K562 (cell line): ENCODE data around the gene ALDH1A3. TPM values are rescaled to one million over a fixed set of nuclear protein-coding genes. Genes with fewer than 3 reads are reported as not detected.

Source experiments
- ATAC-seq: fragments of 200-7000 bp; cut with Tn5 transposase; 3 replicates; pipeline ENCODE4 v1.9.1; 2020; ENCODE audit warnings: moderate library complexity
- BruUV-seq: library from RNA; stranded (reverse); fragments of 400-500 nt; replicated peaks from 2 replicates; lab custom pipeline; 2021; lab: Mats Ljungman, UMichigan
- CTCF ChIA-PET: fragments of 300-600 bp; formaldehyde crosslinking; extraction: SDS; loops from one replicate; lab custom pipeline; 2021; ENCODE audit warnings: low intra/inter-chr PET ratio; lab: Yijun Ruan, JAX
- POLR2A ChIA-PET: fragments of 300-600, 350-650 bp; sonication (Branson Sonifier 250); formaldehyde crosslinking; extraction: SDS; loops from one replicate; lab custom pipeline; 2021; ENCODE audit warnings: antibody characterized with exemption, inconsistent platforms; lab: Yijun Ruan, JAX
- DNase-seq, 4 experiments: peaks; one replicate each; pipeline versions ENCODE4 v3.0.0 to v3.0.0-alpha.2; 2011 to 2018; ENCODE audit warnings: low spot score in 3 of 4, mixed read lengths in 3 of 4; ENCODE audit errors: extremely low read depth in 1 of 4
- FAIRE-seq: peaks from 2 replicates; lab custom pipeline; 2011; peaks lifted over from hg19 to GRCh38; lab: Jason Lieb, UNC
- H2AFZ ChIP-seq: 2 replicates; pipeline ENCODE4 v1.6.0; 2011; ENCODE audit warnings: low read depth, low read length, control low read depth, inconsistent platforms
- H3K27ac ChIP-seq: fragments of 200-600 bp; 3 replicates; pipeline ENCODE4 v1.8.0; 2011; ENCODE audit warnings: low read depth, mild to moderate bottlenecking, control low read depth, inconsistent platforms, low read length, moderate library complexity, mixed read lengths; ENCODE audit errors: extremely low read depth
- H3K27me3 ChIP-seq, 2 experiments: fragments of 300-600 bp in 1 of 2; 2 replicates in 1 of 2; 3 replicates in 1 of 2; pipeline versions ENCODE4 v1.6.0 to v1.8.0; 2011; ENCODE audit warnings: inconsistent platforms in 2 of 2, low read length in 2 of 2, mild to moderate bottlenecking in 1 of 2, mixed read lengths in 1 of 2, moderate library complexity in 1 of 2; ENCODE audit not compliant: control insufficient read depth in 2 of 2, insufficient read depth in 2 of 2
- H3K36me3 ChIP-seq: fragments of 300-600 bp; 3 replicates; pipeline ENCODE4 v1.8.0; 2011; ENCODE audit warnings: mild to moderate bottlenecking, low read length, inconsistent platforms; ENCODE audit not compliant: control insufficient read depth, insufficient read depth
- H3K4me1 ChIP-seq, 2 experiments: fragments of 200-600 bp in 1 of 2; replicated peaks in 1 of 2; 2 replicates in 1 of 2; 3 replicates in 1 of 2; pipeline versions ENCODE4 v1.5.1 to v1.8.0; 2011; ENCODE audit warnings: inconsistent platforms in 2 of 2, low read length in 2 of 2, mild to moderate bottlenecking in 1 of 2, mixed read lengths in 1 of 2, moderate library complexity in 1 of 2; ENCODE audit not compliant: control insufficient read depth in 2 of 2, insufficient read depth in 2 of 2
- H3K4me2 ChIP-seq: 2 replicates; pipeline ENCODE4 v1.6.1; 2011; ENCODE audit warnings: low read length, control low read depth, inconsistent platforms, mixed read lengths; ENCODE audit not compliant: insufficient read depth
- H3K4me3 ChIP-seq: fragments of 200-600 bp; sonication (generic), shearing (Covaris generic); 2 replicates; pipeline ENCODE4 v1.5.1; 2016; ENCODE audit warnings: control low read depth, inconsistent platforms
- H3K79me2 ChIP-seq: fragments of 200-600 bp; 3 replicates; pipeline ENCODE4 v1.8.0; 2011; ENCODE audit warnings: low read length, inconsistent platforms; ENCODE audit not compliant: control insufficient read depth, insufficient read depth
- H3K9ac ChIP-seq, 2 experiments: 2 replicates each; pipeline versions ENCODE4 v1.6.0 to v1.6.1; 2011; ENCODE audit warnings: low read depth in 2 of 2, low read length in 2 of 2, control low read depth in 1 of 2, inconsistent platforms in 1 of 2, mild to moderate bottlenecking in 1 of 2, mixed read lengths in 1 of 2; ENCODE audit not compliant: insufficient read depth in 1 of 2
- H3K9me1 ChIP-seq: one replicate; pipeline ENCODE4 v1.6.0; 2011; ENCODE audit warnings: inconsistent platforms, mild to moderate bottlenecking, low read length, moderate library complexity; ENCODE audit not compliant: control insufficient read depth, insufficient read depth
- H3K9me3 ChIP-seq: replicated peaks from 2 replicates; pipeline ENCODE4 v1.5.1; 2011; ENCODE audit warnings: low read depth, low read length, inconsistent platforms; ENCODE audit not compliant: control insufficient read depth, insufficient read depth
- H4K20me1 ChIP-seq: replicated peaks from 2 replicates; pipeline ENCODE4 v1.6.1; 2011; ENCODE audit warnings: low read length, inconsistent platforms, mixed read lengths; ENCODE audit not compliant: control insufficient read depth, insufficient read depth
- WGBS: fragments of 100-300 bp; shearing (Covaris generic); methylation state at CpG from one replicate; pipeline ENCODE4 v1.1.6; 2016; ENCODE audit warnings: low coverage, mixed read lengths; ENCODE audit not compliant: insufficient coverage; ENCODE audit errors: missing lambda C conversion rate; 5-methylcytosine and 5-hydroxymethylcytosine counted together
- in situ Hi-C: fragments of 300-500 bp; cut with MboI; formaldehyde crosslinking; loops from 4 replicates; pipeline ENCODE4 v1.15.0; 2018; ENCODE audit warnings: inconsistent platforms, mixed read lengths
- intact Hi-C: fragments of 100-400 bp; cut with micrococcal nuclease; formaldehyde crosslinking; loops from 2 replicates; pipeline ENCODE4 v1.14.2; 2022
- polyA plus RNA-seq, 8 experiments: library from polyadenylated mRNA; depleted of rRNA in 4 of 8; stranded (reverse) in 5 of 8; unstranded in 3 of 8; fragments of >200 nt; fragmentation: Nextera tagmentation in 2 of 8; fragmentation: Illumina TruSeq in 1 of 8; extraction: Ambion mirVana in 2 of 8; extraction: Trizol in 1 of 8; gene quantifications; 2 replicates each; pipeline versions ENCODE4 v1.2.1 to v1.2.3, GENCODE V29; 2011 to 2014; ENCODE audit warnings: inconsistent platforms in 1 of 8, missing spikeins in 1 of 8
- total RNA-seq, 7 experiments: library from RNA; depleted of rRNA in 6 of 7; stranded (reverse); fragments of >200 nt in 6 of 7; fragmentation: Illumina TruSeq in 2 of 7; extraction: Trizol in 2 of 7; gene quantifications; 2 replicates each; pipeline versions ENCODE4 v1.2.1 to v1.2.3, GENCODE V29; 2011 to 2021; ENCODE audit warnings: low replicate concordance in 1 of 7
- TF ChIP-seq, protein P1 (sequence below): sonication (generic); formaldehyde crosslinking; IDR thresholded peaks from 2 replicates; pipeline ENCODE4 v1.8.0; 2022; ENCODE audit warnings: mild to moderate bottlenecking, missing genetic modification reagents
- TF ChIP-seq, protein P2 (sequence below), 3 experiments: IDR thresholded peaks in 2 of 3; conservative IDR thresholded peaks in 1 of 3; 2 replicates each; pipeline ENCODE4 v1.5.1; 2011 to 2012; ENCODE audit warnings: low read length in 3 of 3, mild to moderate bottlenecking in 3 of 3, control low read depth in 2 of 3, improper control_type of control experiment in 1 of 3, inconsistent platforms in 1 of 3, low read depth in 1 of 3, mixed read lengths in 1 of 3, moderate library complexity in 1 of 3; ENCODE audit not compliant: insufficient read depth in 2 of 3

ALDH1A3 gene
- total and polyA plus RNA-seq, 9 of the 15 experiments (the other 6 are each of a cell fraction or from before 2014, with no cell fraction given): 0.38 TPM; not detected in 8

DNA sequence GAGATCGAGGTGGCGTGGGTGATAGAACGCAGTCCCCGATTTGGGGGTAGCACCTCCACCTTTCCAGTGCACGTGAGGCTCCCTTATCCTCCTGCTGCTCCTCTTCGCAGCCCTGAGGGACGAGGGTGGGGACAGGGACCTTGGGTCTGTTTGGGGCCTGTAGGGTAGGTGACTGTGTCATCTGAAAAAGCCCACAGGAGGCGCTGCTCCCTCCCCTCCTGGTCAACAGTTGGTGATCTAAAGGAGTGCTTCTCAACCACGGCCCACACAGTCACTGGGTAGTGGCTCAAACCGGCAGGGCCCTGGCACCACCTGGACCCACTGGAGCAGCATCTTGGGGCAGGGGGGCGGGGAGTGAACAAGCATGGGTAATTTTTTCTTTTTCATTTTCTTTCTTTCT, 46.6 kb downstream of the ALDH1A3 start:
- WGBS: 9% methylated on average over 11 of the region's 11 CpGs
- no peaks in the 10 kb centered on the region for H4K20me1 ChIP-seq
- no peaks in the 10 kb centered on the region for H3K36me3 ChIP-seq
- BruUV-seq: no TSS peak
- FAIRE-seq (no peak), ATAC-seq (peak; percentile 95), DNase-seq (peak; percentile 18 to 34 (median 26))
- H3K9me3 ChIP-seq: no peaks in the 10 kb centered on the region
- H2AFZ ChIP-seq: no peak overlapping the region
- H3K27me3 ChIP-seq: peaks cover 12 to 62% of the 10 kb centered on the region in 2 experiments
- no peaks in the 10 kb centered on the region for H3K9me1 ChIP-seq
- H3K27ac ChIP-seq: no peak overlapping the region
- no peak overlapping the region for H3K4me3 ChIP-seq
- H3K79me2 ChIP-seq: no peaks in the 10 kb centered on the region
- no peak overlapping the region for H3K9ac ChIP-seq
- CTCF ChIA-PET: no interaction called here
- H3K4me1 ChIP-seq: no peaks in the 10 kb centered on the region
- TF ChIP-seq, protein P1, sequence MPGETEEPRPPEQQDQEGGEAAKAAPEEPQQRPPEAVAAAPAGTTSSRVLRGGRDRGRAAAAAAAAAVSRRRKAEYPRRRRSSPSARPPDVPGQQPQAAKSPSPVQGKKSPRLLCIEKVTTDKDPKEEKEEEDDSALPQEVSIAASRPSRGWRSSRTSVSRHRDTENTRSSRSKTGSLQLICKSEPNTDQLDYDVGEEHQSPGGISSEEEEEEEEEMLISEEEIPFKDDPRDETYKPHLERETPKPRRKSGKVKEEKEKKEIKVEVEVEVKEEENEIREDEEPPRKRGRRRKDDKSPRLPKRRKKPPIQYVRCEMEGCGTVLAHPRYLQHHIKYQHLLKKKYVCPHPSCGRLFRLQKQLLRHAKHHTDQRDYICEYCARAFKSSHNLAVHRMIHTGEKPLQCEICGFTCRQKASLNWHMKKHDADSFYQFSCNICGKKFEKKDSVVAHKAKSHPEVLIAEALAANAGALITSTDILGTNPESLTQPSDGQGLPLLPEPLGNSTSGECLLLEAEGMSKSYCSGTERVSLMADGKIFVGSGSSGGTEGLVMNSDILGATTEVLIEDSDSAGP (CRISPR knock-in tag): no peak
- TF ChIP-seq, protein P2, sequence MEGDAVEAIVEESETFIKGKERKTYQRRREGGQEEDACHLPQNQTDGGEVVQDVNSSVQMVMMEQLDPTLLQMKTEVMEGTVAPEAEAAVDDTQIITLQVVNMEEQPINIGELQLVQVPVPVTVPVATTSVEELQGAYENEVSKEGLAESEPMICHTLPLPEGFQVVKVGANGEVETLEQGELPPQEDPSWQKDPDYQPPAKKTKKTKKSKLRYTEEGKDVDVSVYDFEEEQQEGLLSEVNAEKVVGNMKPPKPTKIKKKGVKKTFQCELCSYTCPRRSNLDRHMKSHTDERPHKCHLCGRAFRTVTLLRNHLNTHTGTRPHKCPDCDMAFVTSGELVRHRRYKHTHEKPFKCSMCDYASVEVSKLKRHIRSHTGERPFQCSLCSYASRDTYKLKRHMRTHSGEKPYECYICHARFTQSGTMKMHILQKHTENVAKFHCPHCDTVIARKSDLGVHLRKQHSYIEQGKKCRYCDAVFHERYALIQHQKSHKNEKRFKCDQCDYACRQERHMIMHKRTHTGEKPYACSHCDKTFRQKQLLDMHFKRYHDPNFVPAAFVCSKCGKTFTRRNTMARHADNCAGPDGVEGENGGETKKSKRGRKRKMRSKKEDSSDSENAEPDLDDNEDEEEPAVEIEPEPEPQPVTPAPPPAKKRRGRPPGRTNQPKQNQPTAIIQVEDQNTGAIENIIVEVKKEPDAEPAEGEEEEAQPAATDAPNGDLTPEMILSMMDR (IDR thresholded peaks at IDR 0.05 in 2 of 3, conservative IDR thresholded peaks at IDR 0.05 in 1 of 3; ENCODE audit: insufficient read depth in 2 of 3, low read depth in 1 of 3, low read length in 3 of 3): peak; percentile 35 to 46 (median 42); a peak in 4 of 6 replicates
- TF ChIP-seq, all 486 proteins: peak for 1
- POLR2A ChIA-PET: no interaction called here
- in situ Hi-C loops: no loop called here
- intact Hi-C loops: no loop called here
- H3K4me2 ChIP-seq: no peak overlapping the region
